ENCODE results near the gene XPO5. TPM values are rescaled to one million over a fixed set of nuclear protein-coding genes. Genes with fewer than 3 reads are reported as not detected.

Gene XPO5
- polyA plus RNA-seq, 4 donors, result 46.3 to 50.4 (median 47.8) TPM

DNA sequence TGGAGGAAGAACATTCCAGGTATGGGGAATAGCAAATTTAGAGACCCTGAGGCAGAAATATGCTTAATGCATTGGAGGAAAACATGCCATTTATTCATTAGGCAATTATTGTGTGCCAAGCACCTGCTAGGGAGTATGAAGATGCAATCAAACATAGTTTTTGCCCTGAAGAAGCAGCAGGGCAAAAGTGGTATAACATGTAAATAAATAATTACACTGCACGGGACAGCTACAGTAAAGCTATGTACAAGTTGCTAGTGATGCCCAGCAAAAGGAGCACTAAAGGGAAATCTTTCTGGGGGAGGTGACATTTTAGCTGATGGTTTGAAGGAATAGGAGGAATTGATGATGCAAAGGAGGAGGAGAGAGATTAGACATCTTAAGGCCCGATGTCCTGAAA lies 99.1 kb downstream of the XPO5 start:
- DNase-seq (ENCODE audit: low read depth in 4 of 4, low spot score in 3 of 4), result no peak

DNA sequence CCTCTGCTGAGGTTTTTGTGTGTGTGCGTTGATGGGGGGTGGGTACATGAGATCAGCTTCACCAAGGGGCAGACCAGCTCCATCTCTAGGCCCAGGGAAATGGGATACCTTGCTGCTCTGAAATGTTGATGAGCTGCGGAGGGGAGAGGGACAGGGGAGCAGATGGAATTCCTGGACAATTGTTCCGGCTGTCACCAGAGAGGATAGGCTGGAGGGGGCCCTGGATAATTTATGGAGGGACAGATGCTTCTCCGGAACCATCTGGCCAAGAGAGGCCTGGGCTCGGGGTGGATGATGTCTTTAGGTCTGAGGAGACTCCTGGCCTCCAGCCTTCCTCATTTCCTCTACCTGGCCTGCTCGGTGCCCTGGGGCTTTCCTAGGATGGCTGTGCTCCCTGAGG lies 100.3 kb downstream of the XPO5 start:
- no peak for DNase-seq (ENCODE audit: low read depth in 4 of 4, low spot score in 3 of 4)

GRCh38 chr6:43472515-43472914 lies 103.3 kb downstream of the XPO5 start:
- no peak for DNase-seq (ENCODE audit: low read depth in 4 of 4, low spot score in 3 of 4)

Other genes starting within 250 kb of the XPO5 start
- gene ZNF318, start 206.4 kb downstream of the XPO5 start, polyA plus RNA-seq (ENCODE audit: insufficient read length in 4 of 4), result 10 to 100 TPM; 22.1 to 29.4 (median 28.1) TPM
- 10 to 100 TPM; 20.1 to 21.3 (median 20.9) TPM for gene ABCC10, start 148.5 kb downstream of the XPO5 start, polyA plus RNA-seq (ENCODE audit: insufficient read length in 4 of 4)
- gene DLK2, start 120.5 kb downstream of the XPO5 start, polyA plus RNA-seq (ENCODE audit: insufficient read length in 4 of 4), result 1 to 10 TPM in 2 of 4 donors, under 1 TPM in 2; 0.87 to 1.4 (median 1.1) TPM
- gene TJAP1, start 98.5 kb downstream of the XPO5 start, polyA plus RNA-seq (ENCODE audit: insufficient read length in 4 of 4), result 10 to 100 TPM; 27.4 to 35.7 (median 32.0) TPM
- 1 to 10 TPM in 3 of 4 donors, under 1 TPM in 1; 0.98 to 1.9 (median 1.0) TPM for gene LRRC73, start 65.7 kb downstream of the XPO5 start, polyA plus RNA-seq (ENCODE audit: insufficient read length in 4 of 4)
- 100 to 1,000 TPM; 146 to 162 (median 153) TPM for gene YIPF3, start 59.1 kb downstream of the XPO5 start, polyA plus RNA-seq (ENCODE audit: insufficient read length in 4 of 4)
- gene POLR1C, start 58.9 kb downstream of the XPO5 start, polyA plus RNA-seq (ENCODE audit: insufficient read length in 4 of 4), result 10 to 100 TPM; 37.3 to 45.1 (median 39.0) TPM
- 10 to 100 TPM; 18.8 to 22.0 (median 19.6) TPM for gene POLH, start 147 bp upstream of the XPO5 start, polyA plus RNA-seq (ENCODE audit: insufficient read length in 4 of 4)
- 10 to 100 TPM; 46.5 to 52.1 (median 49.2) TPM for gene GTPBP2, start 53.2 kb upstream of the XPO5 start, polyA plus RNA-seq (ENCODE audit: insufficient read length in 4 of 4)
- gene MAD2L1BP, start 59.8 kb upstream of the XPO5 start, polyA plus RNA-seq (ENCODE audit: insufficient read length in 4 of 4), result 10 to 100 TPM; 24.6 to 28.8 (median 26.3) TPM
- gene RSPH9, start 69.0 kb upstream of the XPO5 start, polyA plus RNA-seq (ENCODE audit: insufficient read length in 4 of 4), result 1 to 10 TPM; 1.4 to 1.7 (median 1.5) TPM
- gene MRPS18A, start 111.8 kb upstream of the XPO5 start, polyA plus RNA-seq (ENCODE audit: insufficient read length in 4 of 4), result 10 to 100 TPM; 45.0 to 54.1 (median 48.1) TPM
- gene VEGFA, start 194.2 kb upstream of the XPO5 start, polyA plus RNA-seq (ENCODE audit: insufficient read length in 4 of 4), result 100 to 1,000 TPM; 279 to 352 (median 292) TPM